Calu3 (cell line): ENCODE data around the gene ZNF277. TPM values are rescaled to one million over a fixed set of nuclear protein-coding genes. Genes with fewer than 3 reads are reported as not detected.

Source experiments
- BruUV-seq: library from RNA; stranded (reverse); fragments of 400-500 nt; replicated peaks from 2 replicates; lab custom pipeline; 2021; lab: Mats Ljungman, UMichigan
- CTCF ChIA-PET: fragments of 300-600 bp; sonication (Branson Sonifier 250); formaldehyde crosslinking; loops from one replicate; lab custom pipeline; 2022; ENCODE audit warnings: antibody characterized with exemption; lab: Charles Lee
- DNase-seq: peaks from one replicate; pipeline ENCODE4 v3.0.0; 2022
- H3K27ac Mint-ChIP-seq: one replicate; pipeline ENCODE4 v1.8.0; 2022; ENCODE audit warnings: mixed read lengths; ENCODE audit not compliant: unreplicated experiment
- H3K27me3 Mint-ChIP-seq: one replicate; pipeline ENCODE4 v1.8.0; 2022; ENCODE audit warnings: mixed read lengths; ENCODE audit not compliant: unreplicated experiment
- H3K36me3 Mint-ChIP-seq: one replicate; pipeline ENCODE4 v1.8.0; 2022; ENCODE audit warnings: mild to moderate bottlenecking, moderate library complexity, mixed read lengths; ENCODE audit not compliant: insufficient read depth, unreplicated experiment
- H3K4me1 Mint-ChIP-seq: one replicate; pipeline ENCODE4 v1.8.0; 2022; ENCODE audit warnings: mild to moderate bottlenecking, low read depth, mixed read lengths; ENCODE audit not compliant: unreplicated experiment
- H3K4me3 Mint-ChIP-seq: one replicate; pipeline ENCODE4 v1.8.0; 2022; ENCODE audit warnings: mild to moderate bottlenecking, low read depth, moderate library complexity, mixed read lengths; ENCODE audit not compliant: unreplicated experiment
- H3K9me3 Mint-ChIP-seq: one replicate; pipeline ENCODE4 v1.8.0; 2022; ENCODE audit warnings: low read depth, mixed read lengths; ENCODE audit not compliant: unreplicated experiment
- CTCF ChIP-seq: fragments of 200-600 bp; IDR thresholded peaks from one replicate; pipeline ENCODE4 v1.8.0; 2022; ENCODE audit warnings: antibody characterized with exemption; ENCODE audit not compliant: unreplicated experiment
- intact Hi-C: fragments of 100-400 bp; cut with micrococcal nuclease; formaldehyde crosslinking; loops from one replicate; pipeline ENCODE4 v1.10.0; 2022; ENCODE audit not compliant: unreplicated experiment
- total RNA-seq: library from RNA; stranded (reverse); gene quantifications from 2 replicates; pipeline ENCODE4 v1.2.3, GENCODE V29; 2022

ZNF277 gene
- total RNA-seq, 1 experiment from 2014 or later, result 18.1 TPM

GRCh38 chr7:112233048-112233697 lies 26.7 kb downstream of the ZNF277 start:
- no peak for DNase-seq
- Mint-ChIP-seq H3K36me3 (peaks cover 5% of the 10 kb centered on the region), H3K4me1 (no peaks in the 10 kb centered on the region), H3K27me3 (no peaks in the 10 kb centered on the region), H3K9me3 (peaks cover 8% of the 10 kb centered on the region), H3K27ac (no peak overlapping the region), H3K4me3 (no peak overlapping the region)
- no peak for TF ChIP-seq CTCF
- no TSS peak for BruUV-seq
- intact Hi-C loops, result no loop called here
- CTCF ChIA-PET, result no interaction called here

- no TSS peak for BruUV-seq
- intact Hi-C loops, result no loop called here
- Mint-ChIP-seq H3K27ac (no peak overlapping the region), H3K4me1 (no peaks in the 10 kb centered on the region), H3K36me3 (peaks cover 5% of the 10 kb centered on the region), H3K4me3 (no peak overlapping the region), H3K27me3 (no peaks in the 10 kb centered on the region), H3K9me3 (peaks cover 8% of the 10 kb centered on the region)
- no peak for TF ChIP-seq CTCF
- CTCF ChIA-PET, result no interaction called here
- DNase-seq, result no peak
Measured at GRCh38 chr7:112234147-112234546, 27.7 kb downstream of the ZNF277 start.

- H3K27me3 Mint-ChIP-seq, result no peaks in the 10 kb centered on the region
- no peak overlapping the region for H3K27ac Mint-ChIP-seq
- intact Hi-C loops, result no loop called here
- no peak for DNase-seq
- peaks cover 5% of the 10 kb centered on the region for H3K36me3 Mint-ChIP-seq
- peaks cover 11% of the 10 kb centered on the region for H3K9me3 Mint-ChIP-seq
- CTCF ChIA-PET, result no interaction called here
- H3K4me1 Mint-ChIP-seq, result no peaks in the 10 kb centered on the region
- BruUV-seq, result no TSS peak
- H3K4me3 Mint-ChIP-seq, result no peak overlapping the region
- no peak for TF ChIP-seq CTCF
Measured at GRCh38 chr7:112236597-112236996, 30.1 kb downstream of the ZNF277 start.

GRCh38 chr7:112238330-112238729 lies 31.8 kb downstream of the ZNF277 start:
- Mint-ChIP-seq H3K36me3 (peaks cover 5% of the 10 kb centered on the region), H3K27ac (no peak overlapping the region), H3K9me3 (peaks cover 11% of the 10 kb centered on the region), H3K4me3 (no peak overlapping the region), H3K4me1 (no peaks in the 10 kb centered on the region), H3K27me3 (no peaks in the 10 kb centered on the region)
- TF ChIP-seq CTCF, result no peak
- no TSS peak for BruUV-seq
- CTCF ChIA-PET, result no interaction called here
- intact Hi-C loops, result no loop called here
- no peak for DNase-seq
